GM06990 (cell line): ENCODE results near the gene GPR162.

Experiments
- DNase-seq: peaks from one replicate; pipeline ENCODE4 v3.0.0-alpha.2; 2011; ENCODE audit not compliant: insufficient read length; ENCODE audit errors: extremely low read depth
- H3K27me3 ChIP-seq: replicated peaks from 2 replicates; pipeline ENCODE4 v1.6.0; 2011; ENCODE audit warnings: low read length; ENCODE audit not compliant: control insufficient read depth, insufficient read depth
- H3K36me3 ChIP-seq: 2 replicates; pipeline ENCODE4 v1.5.1; 2011; ENCODE audit warnings: low read length; ENCODE audit not compliant: control insufficient read depth, insufficient read depth
- H3K4me3 ChIP-seq: replicated peaks from 2 replicates; pipeline ENCODE4 v1.5.1; 2011; ENCODE audit warnings: low read depth, mild to moderate bottlenecking, control low read depth, low read length
- TF ChIP-seq, protein P1 (sequence below): IDR thresholded peaks from 2 replicates; pipeline ENCODE4 v1.5.1; 2011; ENCODE audit warnings: low read length, control low read depth, mild to moderate bottlenecking, inconsistent platforms; ENCODE audit not compliant: insufficient read depth, poor library complexity, severe bottlenecking

Gene GPR162

DNA sequence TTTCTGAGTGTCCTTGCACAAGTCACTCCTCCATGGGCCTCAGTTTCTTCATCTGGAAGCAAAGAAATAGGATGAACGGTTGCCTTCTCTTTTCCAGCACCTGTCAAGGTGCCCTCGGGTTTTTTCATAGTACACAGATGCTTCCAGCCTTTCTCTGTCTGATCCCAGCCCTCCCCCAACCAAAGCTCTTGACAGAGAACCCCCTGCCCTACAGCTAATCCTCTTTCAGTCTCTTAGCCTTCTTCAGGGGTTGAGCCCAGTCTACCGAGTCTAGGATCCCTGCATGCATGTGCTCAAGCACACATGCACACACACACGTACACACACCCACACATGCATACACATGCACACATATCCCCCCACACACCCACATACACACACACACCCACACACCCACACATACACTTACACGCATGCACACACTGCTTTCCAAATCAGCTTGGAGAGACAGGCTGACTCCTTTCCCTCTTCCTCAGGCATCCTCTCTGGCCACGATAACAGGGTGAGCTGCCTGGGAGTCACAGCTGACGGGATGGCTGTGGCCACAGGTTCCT is 24.8 kb downstream of the GPR162 start:
- TF ChIP-seq, protein P1, sequence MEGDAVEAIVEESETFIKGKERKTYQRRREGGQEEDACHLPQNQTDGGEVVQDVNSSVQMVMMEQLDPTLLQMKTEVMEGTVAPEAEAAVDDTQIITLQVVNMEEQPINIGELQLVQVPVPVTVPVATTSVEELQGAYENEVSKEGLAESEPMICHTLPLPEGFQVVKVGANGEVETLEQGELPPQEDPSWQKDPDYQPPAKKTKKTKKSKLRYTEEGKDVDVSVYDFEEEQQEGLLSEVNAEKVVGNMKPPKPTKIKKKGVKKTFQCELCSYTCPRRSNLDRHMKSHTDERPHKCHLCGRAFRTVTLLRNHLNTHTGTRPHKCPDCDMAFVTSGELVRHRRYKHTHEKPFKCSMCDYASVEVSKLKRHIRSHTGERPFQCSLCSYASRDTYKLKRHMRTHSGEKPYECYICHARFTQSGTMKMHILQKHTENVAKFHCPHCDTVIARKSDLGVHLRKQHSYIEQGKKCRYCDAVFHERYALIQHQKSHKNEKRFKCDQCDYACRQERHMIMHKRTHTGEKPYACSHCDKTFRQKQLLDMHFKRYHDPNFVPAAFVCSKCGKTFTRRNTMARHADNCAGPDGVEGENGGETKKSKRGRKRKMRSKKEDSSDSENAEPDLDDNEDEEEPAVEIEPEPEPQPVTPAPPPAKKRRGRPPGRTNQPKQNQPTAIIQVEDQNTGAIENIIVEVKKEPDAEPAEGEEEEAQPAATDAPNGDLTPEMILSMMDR, result no peak
- no peak overlapping the region for H3K4me3 ChIP-seq
- no peaks in the 10 kb centered on the region for H3K27me3 ChIP-seq
- H3K36me3 ChIP-seq, result peaks cover 7% of the 10 kb centered on the region
- DNase-seq, result no peak

DNA sequence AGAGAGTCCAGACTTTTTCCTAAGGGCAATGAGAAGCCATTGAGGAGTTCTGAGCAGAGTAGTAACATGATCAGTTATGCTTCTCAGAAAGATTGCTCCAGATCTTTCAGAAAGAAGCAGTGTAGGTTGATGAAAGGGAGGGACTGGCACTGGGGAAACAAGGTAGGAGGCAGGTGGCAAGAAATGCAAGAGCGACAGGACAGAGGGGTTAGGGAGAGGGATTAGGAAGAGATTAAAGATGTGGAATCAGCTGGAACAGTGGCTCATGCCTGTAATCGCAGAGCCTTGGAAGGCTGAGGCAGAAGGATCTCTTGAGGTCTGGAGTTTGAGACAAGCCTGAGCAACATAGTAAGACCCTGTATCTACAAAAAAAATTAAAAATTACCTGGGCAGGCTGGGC is 26.1 kb downstream of the GPR162 start:
- peaks cover 7% of the 10 kb centered on the region for H3K36me3 ChIP-seq
- H3K4me3 ChIP-seq, result no peak overlapping the region
- no peaks in the 10 kb centered on the region for H3K27me3 ChIP-seq
- TF ChIP-seq, protein P1, result no peak
- DNase-seq, result no peak

DNA sequence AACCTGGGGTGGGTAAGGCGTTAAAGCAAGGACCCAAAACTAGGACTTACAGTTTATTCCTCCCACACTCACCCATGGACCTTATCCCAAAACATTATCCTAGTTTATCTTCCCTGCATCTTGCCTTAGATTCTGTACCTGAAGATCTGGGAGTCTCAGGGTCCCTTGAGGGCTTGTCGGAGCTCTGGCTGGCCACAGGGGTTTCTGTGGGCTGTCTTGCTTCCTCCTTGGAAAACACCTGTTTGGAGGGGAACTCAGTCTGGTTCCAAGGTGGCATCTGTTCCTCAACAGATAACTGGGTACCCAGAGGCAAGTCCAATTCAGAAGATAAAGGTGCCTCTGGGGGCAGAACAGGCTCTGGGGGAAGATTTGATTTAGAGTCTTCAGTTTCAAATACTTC is 27.8 kb downstream of the GPR162 start:
- no peak for DNase-seq
- Histone ChIP-seq H3K36me3 (peaks cover 7% of the 10 kb centered on the region), H3K27me3 (no peaks in the 10 kb centered on the region), H3K4me3 (peak overlapping the region; percentile 95)
- TF ChIP-seq, protein P1, result no peak

DNA sequence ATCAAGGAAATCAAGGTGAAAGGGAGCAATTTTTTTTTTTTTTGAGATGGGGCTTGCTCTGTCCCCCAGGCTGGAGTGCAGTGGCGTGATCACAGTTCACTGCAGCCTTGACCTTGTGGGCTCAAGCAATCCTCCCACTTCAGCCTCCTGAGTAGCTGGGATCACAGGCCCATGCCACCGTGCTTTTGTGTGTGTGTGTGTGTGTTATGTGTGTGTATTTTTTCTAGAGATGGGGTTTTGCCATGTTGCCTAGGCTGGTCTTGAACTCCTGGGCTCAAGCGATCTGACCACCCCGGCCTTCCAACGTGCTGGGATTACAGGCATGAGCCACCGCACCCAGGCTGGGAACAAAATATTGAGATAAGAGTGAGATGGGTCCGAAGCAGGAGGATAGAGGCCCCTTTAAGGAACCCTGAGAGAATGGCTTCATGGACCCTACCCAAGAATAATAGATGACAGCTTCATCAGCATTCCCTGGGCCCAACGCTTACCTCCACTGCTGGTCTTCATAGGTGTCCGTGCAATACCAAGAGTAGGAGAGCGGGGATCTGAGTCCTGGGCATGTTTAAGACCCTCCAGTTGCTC is 28.4 kb downstream of the GPR162 start:
- peaks cover 7% of the 10 kb centered on the region for H3K36me3 ChIP-seq
- no peaks in the 10 kb centered on the region for H3K27me3 ChIP-seq
- no peak for DNase-seq
- TF ChIP-seq, protein P1, result no peak
- H3K4me3 ChIP-seq, result peak overlapping the region; percentile 95

DNA sequence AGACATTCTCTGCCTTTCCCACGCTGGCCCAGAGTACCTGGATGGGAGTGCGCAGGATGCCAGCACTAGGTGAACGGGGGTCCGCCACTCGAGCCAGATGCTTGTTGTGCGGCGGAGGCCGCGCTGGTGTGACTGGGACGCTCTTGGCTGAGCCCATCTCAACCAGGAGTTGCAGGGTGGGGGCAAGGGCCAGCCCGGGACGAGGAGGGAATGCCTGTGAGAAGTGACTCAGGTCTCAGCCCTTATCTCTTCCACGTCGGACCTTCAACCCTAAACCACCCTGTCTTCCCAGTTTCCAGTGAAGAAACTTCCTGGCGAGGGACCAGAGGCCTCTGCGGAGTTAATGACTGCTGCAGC is 29.2 kb downstream of the GPR162 start:
- DNase-seq, result no peak
- TF ChIP-seq, protein P1, result no peak
- H3K4me3 ChIP-seq, result peak overlapping the region; percentile 95
- H3K27me3 ChIP-seq, result no peaks in the 10 kb centered on the region
- H3K36me3 ChIP-seq, result peaks cover 12% of the 10 kb centered on the region
